Mesenchymal stem cell (in vitro differentiated cells and primary cell): ENCODE results near the gene RPLP2.

Source experiments
- DNase-seq: peaks from one replicate; pipeline ENCODE4 v3.0.0-alpha.2; 2013
- H2AFZ ChIP-seq: one replicate; pipeline ENCODE4 v1.6.1; 2013; ENCODE audit warnings: low read depth, mild to moderate bottlenecking, control low read depth, inconsistent platforms, low read length, moderate library complexity
- H2AK5ac ChIP-seq: 2 replicates; pipeline ENCODE4 v1.6.1; 2013; ENCODE audit warnings: low read length, moderate library complexity, mild to moderate bottlenecking, inconsistent platforms; ENCODE audit not compliant: severe bottlenecking
- H2BK120ac ChIP-seq: one replicate; pipeline ENCODE4 v1.6.1; 2013; ENCODE audit warnings: low read depth, mild to moderate bottlenecking, inconsistent platforms, low read length, moderate library complexity
- H2BK12ac ChIP-seq, 2 experiments: one replicate each; pipeline ENCODE4 v1.6.1; 2013; ENCODE audit warnings: inconsistent platforms in 2 of 2, low read length in 2 of 2, mild to moderate bottlenecking in 2 of 2, moderate library complexity in 2 of 2, control low read depth in 1 of 2
- H2BK15ac ChIP-seq: one replicate; pipeline ENCODE4 v1.6.1; 2013; ENCODE audit warnings: mild to moderate bottlenecking, low read depth, inconsistent platforms; ENCODE audit not compliant: poor library complexity, severe bottlenecking
- H2BK5ac ChIP-seq: 2 replicates; pipeline ENCODE4 v1.6.1; 2013; ENCODE audit warnings: low read depth, mild to moderate bottlenecking, low read length, control low read depth, inconsistent platforms; ENCODE audit not compliant: poor library complexity, severe bottlenecking
- H3K14ac ChIP-seq, 2 experiments: one replicate each; pipeline ENCODE4 v1.6.1; 2013; ENCODE audit warnings: inconsistent platforms in 2 of 2, low read length in 2 of 2, control low read depth in 1 of 2, mild to moderate bottlenecking in 1 of 2, moderate library complexity in 1 of 2
- H3K18ac ChIP-seq, 2 experiments: one replicate each; pipeline ENCODE4 v1.6.1; 2013; ENCODE audit warnings: inconsistent platforms in 2 of 2, low read length in 2 of 2, control low read depth in 1 of 2, low read depth in 1 of 2, mild to moderate bottlenecking in 1 of 2
- H3K23ac ChIP-seq, 2 experiments: one replicate each; pipeline ENCODE4 v1.6.1; 2013; ENCODE audit warnings: inconsistent platforms in 2 of 2, low read length in 2 of 2, mild to moderate bottlenecking in 2 of 2, moderate library complexity in 2 of 2, control low read depth in 1 of 2
- H3K27ac ChIP-seq: 2 replicates; pipeline ENCODE4 v1.5.1; 2013; ENCODE audit warnings: mild to moderate bottlenecking, moderate library complexity, low read length, control low read depth, inconsistent platforms; ENCODE audit not compliant: poor library complexity, severe bottlenecking
- H3K27me3 ChIP-seq, 2 experiments: 2 replicates each; pipeline versions ENCODE4 v1.6.1 to v1.7.0; 2013; ENCODE audit warnings: low read length in 2 of 2, mild to moderate bottlenecking in 2 of 2, moderate library complexity in 2 of 2, control low read depth in 1 of 2, inconsistent platforms in 1 of 2; ENCODE audit not compliant: control insufficient read depth in 1 of 2, insufficient read depth in 1 of 2
- H3K36me3 ChIP-seq, 2 experiments: 2 replicates each; pipeline versions ENCODE4 v1.6.1 to v1.7.0; 2013; ENCODE audit warnings: low read length in 2 of 2, control low read depth in 1 of 2, inconsistent platforms in 1 of 2, low read depth in 1 of 2, mild to moderate bottlenecking in 1 of 2; ENCODE audit not compliant: insufficient read depth in 2 of 2, control insufficient read depth in 1 of 2
- H3K4ac ChIP-seq, 2 experiments: one replicate each; pipeline ENCODE4 v1.6.1; 2013; ENCODE audit warnings: inconsistent platforms in 2 of 2, low read length in 2 of 2, mild to moderate bottlenecking in 2 of 2, moderate library complexity in 2 of 2, control low read depth in 1 of 2, low read depth in 1 of 2
- H3K4me1 ChIP-seq: 2 replicates; pipeline ENCODE4 v1.6.1; 2013; ENCODE audit warnings: low read depth, low read length, control low read depth; ENCODE audit not compliant: control insufficient read depth, insufficient read depth
- H3K4me2 ChIP-seq: 2 replicates; pipeline ENCODE4 v1.6.1; 2013; ENCODE audit warnings: low read length, mild to moderate bottlenecking, inconsistent platforms; ENCODE audit not compliant: poor library complexity, severe bottlenecking
- H3K4me3 ChIP-seq, 2 experiments: 2 replicates each; pipeline versions ENCODE4 v1.5.1 to v1.7.0; 2013; ENCODE audit warnings: low read length in 2 of 2, mild to moderate bottlenecking in 2 of 2, control low read depth in 1 of 2, low read depth in 1 of 2; ENCODE audit not compliant: insufficient read depth in 1 of 2
- H3K79me1 ChIP-seq: replicated peaks from 2 replicates; pipeline ENCODE4 v1.6.1; 2013; ENCODE audit warnings: mild to moderate bottlenecking, control low read depth, low read length, inconsistent platforms; ENCODE audit not compliant: poor library complexity, severe bottlenecking
- H3K9ac ChIP-seq: 2 replicates; pipeline ENCODE4 v1.7.0; 2013; ENCODE audit warnings: mild to moderate bottlenecking, low read length, moderate library complexity
- H3K9me3 ChIP-seq: 2 replicates; pipeline ENCODE4 v1.7.0; 2013; ENCODE audit warnings: mild to moderate bottlenecking, low read length; ENCODE audit not compliant: control insufficient read depth
- H4K8ac ChIP-seq: one replicate; pipeline ENCODE4 v1.6.1; 2013; ENCODE audit warnings: inconsistent platforms, mild to moderate bottlenecking, low read length, moderate library complexity
- H4K91ac ChIP-seq: one replicate; pipeline ENCODE4 v1.6.1; 2013; ENCODE audit warnings: mild to moderate bottlenecking, low read length, inconsistent platforms
- WGBS: methylation state at CpG from one replicate; pipeline ENCODE4 v1.1.7; 2013; ENCODE audit warnings: mixed read lengths; 5-methylcytosine and 5-hydroxymethylcytosine counted together

RPLP2 gene

DNA sequence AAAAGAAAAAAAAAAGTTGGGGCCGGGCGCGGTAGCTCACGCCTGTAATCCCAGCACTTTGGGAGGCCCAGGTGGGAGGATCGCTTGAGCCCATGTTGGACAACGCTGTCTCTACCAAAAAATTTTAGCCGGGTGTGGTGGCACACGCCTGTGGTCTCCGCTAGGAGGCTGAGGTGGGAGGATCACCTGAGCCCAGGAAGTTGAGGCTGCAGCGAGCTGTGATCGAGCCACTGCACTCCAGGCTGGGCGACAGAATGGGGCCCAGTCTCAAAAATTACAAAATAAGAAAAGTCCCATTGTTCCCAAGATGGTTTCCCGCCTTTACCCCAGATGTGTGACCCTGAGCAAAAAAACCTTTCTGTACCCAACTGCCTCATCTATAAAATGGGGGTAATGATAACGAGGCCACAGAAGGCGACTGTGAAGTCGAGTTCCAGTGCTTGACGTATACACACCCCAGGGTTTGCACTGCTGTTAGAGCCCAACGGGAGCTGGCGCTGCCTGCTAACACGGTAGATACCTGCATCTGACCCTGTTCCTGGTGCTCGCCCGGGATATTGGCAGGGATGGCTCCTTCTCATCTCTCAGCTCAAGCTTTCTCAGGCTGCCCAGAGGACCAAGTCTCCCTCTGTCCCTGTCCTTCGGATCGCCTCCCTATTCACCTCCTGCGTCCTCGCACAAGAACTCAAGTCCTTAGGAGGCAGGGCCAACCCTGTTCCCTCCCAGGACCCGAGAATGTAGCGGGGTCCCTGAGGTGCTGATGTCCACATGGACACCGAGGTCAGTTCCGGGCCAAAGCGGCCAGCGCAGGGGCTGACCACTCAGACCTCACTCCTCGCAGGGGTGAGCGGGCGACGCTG lies 1.1 kb upstream of the RPLP2 start:
- peak overlapping the region; percentile 84 for H2AFZ ChIP-seq
- H2BK12ac ChIP-seq, result peak overlapping the region in 1 of 2 experiments; percentile 60
- peak overlapping the region; percentile 83 for H3K4me3 ChIP-seq
- H3K36me3 ChIP-seq, result peaks cover 26 to 30% of the 10 kb centered on the region in 2 experiments
- peaks cover 37% of the 10 kb centered on the region for H3K4me1 ChIP-seq
- H4K8ac ChIP-seq, result peak overlapping the region; percentile 93
- H3K4me2 ChIP-seq, result peak overlapping the region; percentile 64
- DNase-seq, result no peak
- H3K27ac ChIP-seq, result peak overlapping the region; percentile 77
- peak overlapping the region; percentile 91 for H4K91ac ChIP-seq
- H2BK120ac ChIP-seq, result no peak overlapping the region
- peak overlapping the region; percentile 90 for H3K9ac ChIP-seq
- H3K79me1 ChIP-seq, result peaks cover 20% of the 10 kb centered on the region
- H3K14ac ChIP-seq, result peak overlapping the region in 1 of 2 experiments; percentile 99
- WGBS, result 37% methylated on average over 34 of the region's 36 CpGs
- H3K18ac ChIP-seq, result peak overlapping the region; percentile 94 to 97
- H2AK5ac ChIP-seq, result peak overlapping the region; percentile 12
- H2BK5ac ChIP-seq, result peak overlapping the region; percentile 70
- H3K27me3 ChIP-seq, result no peaks in the 10 kb centered on the region
- peak overlapping the region in 1 of 2 experiments; percentile 57 for H3K23ac ChIP-seq
- H3K4ac ChIP-seq, result peak overlapping the region; percentile 36 to 92
- H3K9me3 ChIP-seq, result no peaks in the 10 kb centered on the region
- H2BK15ac ChIP-seq, result no peak overlapping the region

DNA sequence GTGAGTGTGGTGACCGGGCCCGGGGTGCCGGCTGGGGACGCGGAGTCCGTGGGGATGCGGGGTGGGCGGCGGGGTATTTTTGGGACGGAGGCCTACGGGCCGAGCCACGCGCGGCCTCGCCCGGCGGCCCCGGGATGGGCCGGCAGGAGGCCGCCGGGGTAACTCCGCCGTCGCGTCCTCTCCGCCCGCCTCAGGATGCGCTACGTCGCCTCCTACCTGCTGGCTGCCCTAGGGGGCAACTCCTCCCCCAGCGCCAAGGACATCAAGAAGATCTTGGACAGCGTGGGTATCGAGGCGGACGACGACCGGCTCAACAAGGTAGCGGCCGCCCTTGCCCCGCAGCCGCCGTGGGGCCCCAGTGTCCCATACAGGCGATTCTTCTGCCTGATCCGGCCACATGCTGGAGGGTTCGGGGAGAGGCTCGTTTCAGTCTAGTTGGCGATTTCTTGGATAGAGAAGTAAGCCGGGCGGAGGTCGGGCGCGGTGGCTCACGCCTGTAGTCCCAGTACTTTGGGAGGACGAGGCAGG lies 337 bp downstream of the RPLP2 start:
- peaks cover 30 to 35% of the 10 kb centered on the region in 2 experiments for H3K36me3 ChIP-seq
- no peak overlapping the region for H2BK12ac ChIP-seq
- peak overlapping the region; percentile 79 to 83 for H3K4ac ChIP-seq
- H3K4me2 ChIP-seq, result peak overlapping the region; percentile 67
- no peak overlapping the region for H2BK120ac ChIP-seq
- peaks cover 12% of the 10 kb centered on the region for H3K79me1 ChIP-seq
- H2BK15ac ChIP-seq, result peak overlapping the region; percentile 12
- H2AK5ac ChIP-seq, result peak overlapping the region; percentile 57
- H3K27me3 ChIP-seq, result no peaks in the 10 kb centered on the region
- DNase-seq, result no peak
- WGBS, result under 1% methylated on average over 35 of the region's 55 CpGs
- peak overlapping the region; percentile 90 for H3K9ac ChIP-seq
- peaks cover 25% of the 10 kb centered on the region for H3K4me1 ChIP-seq
- no peak overlapping the region for H3K27ac ChIP-seq
- no peak overlapping the region for H4K8ac ChIP-seq
- H3K18ac ChIP-seq, result peak overlapping the region; percentile 75 to 81
- no peaks in the 10 kb centered on the region for H3K9me3 ChIP-seq
- H4K91ac ChIP-seq, result peak overlapping the region; percentile 78
- H3K14ac ChIP-seq, result peak overlapping the region in 1 of 2 experiments; percentile 5
- H2BK5ac ChIP-seq, result no peak overlapping the region
- H3K4me3 ChIP-seq, result peak overlapping the region; percentile 83 to 90
- H3K23ac ChIP-seq, result peak overlapping the region in 1 of 2 experiments; percentile 86
- no peak overlapping the region for H2AFZ ChIP-seq

DNA sequence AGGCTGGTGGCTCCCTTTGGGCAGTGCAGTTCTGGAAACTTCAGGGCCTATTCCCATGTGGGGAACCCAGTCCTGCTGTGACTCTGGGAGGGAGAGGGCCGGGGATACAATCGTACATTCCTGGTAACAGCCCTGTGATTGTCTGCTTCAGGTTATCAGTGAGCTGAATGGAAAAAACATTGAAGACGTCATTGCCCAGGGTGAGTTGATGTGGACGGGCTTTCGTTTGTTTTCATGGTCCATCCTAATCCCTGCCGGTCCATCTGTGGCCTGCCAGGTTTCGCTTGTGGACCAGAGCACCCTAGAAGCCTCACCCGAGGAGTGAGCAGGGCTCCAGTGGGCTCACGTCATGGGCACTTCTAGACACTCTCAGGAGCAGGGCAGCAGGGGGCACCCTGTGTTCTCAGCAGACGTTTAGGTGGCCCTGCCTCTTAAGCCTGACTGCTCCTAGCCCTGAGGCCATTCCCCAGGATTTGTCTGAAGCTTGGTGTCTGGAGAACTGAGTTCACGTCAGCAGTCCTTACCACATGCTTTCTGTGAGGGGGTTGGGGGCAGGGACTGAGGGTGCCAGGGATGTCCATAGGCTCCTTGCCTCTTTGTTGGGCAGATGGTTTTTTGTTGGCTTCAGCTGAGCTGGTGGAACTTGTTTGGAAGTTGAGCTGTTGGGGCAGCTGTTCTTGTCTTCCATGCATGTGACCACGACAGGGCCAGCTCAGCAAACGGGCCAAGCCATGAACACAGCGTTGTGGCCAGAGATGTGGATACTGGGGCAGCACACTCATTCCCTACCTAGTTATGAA lies 1.9 kb downstream of the RPLP2 start:
- no peak overlapping the region for H3K14ac ChIP-seq
- no peak overlapping the region for H2AFZ ChIP-seq
- DNase-seq, result peak; percentile 38
- H2AK5ac ChIP-seq, result peak overlapping the region; percentile 30
- no peaks in the 10 kb centered on the region for H3K27me3 ChIP-seq
- no peak overlapping the region for H2BK120ac ChIP-seq
- H4K8ac ChIP-seq, result peak overlapping the region; percentile 31
- no peak overlapping the region for H3K4ac ChIP-seq
- no peak overlapping the region for H4K91ac ChIP-seq
- H3K4me3 ChIP-seq, result peak overlapping the region in 1 of 2 experiments; percentile 83
- no peak overlapping the region for H2BK5ac ChIP-seq
- H3K79me1 ChIP-seq, result peaks cover 12% of the 10 kb centered on the region
- no peak overlapping the region for H2BK12ac ChIP-seq
- peaks cover 21% of the 10 kb centered on the region for H3K4me1 ChIP-seq
- H3K9ac ChIP-seq, result peak overlapping the region; percentile 90
- no peak overlapping the region for H3K18ac ChIP-seq
- no peak overlapping the region for H2BK15ac ChIP-seq
- H3K9me3 ChIP-seq, result no peaks in the 10 kb centered on the region
- no peak overlapping the region for H3K27ac ChIP-seq
- no peak overlapping the region for H3K23ac ChIP-seq
- H3K4me2 ChIP-seq, result peak overlapping the region; percentile 67
- 85% methylated on average over 14 of the region's 14 CpGs for WGBS
- H3K36me3 ChIP-seq, result peaks cover 30 to 48% of the 10 kb centered on the region in 2 experiments
